Measurements from ENCODE around the gene TSPAN6. TPM values are rescaled to one million over a fixed set of nuclear protein-coding genes. Genes with fewer than 3 reads are reported as not detected.

TSPAN6 gene
- total RNA-seq, 1 donor from 2014 or later = 25.7 TPM

DNA sequence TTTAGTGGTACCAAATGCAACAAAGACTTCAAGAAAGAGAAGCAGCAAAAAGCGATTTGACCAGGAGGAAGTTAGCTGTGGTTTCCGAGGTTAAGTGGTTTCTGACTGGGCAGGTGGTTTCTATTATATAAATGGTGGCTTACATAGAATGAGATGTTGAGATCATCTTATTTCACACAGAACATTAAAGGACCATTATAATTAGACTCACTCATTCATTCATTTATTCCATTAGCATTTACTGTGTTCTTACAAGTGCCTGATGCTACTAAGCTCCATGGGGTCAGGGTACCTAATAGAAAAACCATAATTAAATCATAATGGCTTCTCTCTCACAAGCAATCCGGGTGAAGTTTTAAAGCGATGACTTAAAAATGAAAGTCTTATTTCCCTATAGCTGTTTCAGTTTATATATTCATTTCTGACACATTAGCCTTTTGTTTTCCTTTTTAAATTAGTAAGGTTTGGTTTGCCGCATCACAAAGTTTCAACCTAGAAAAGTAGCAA is 10.6 kb downstream of the TSPAN6 start:
- H3K27me3 Mint-ChIP-seq (ENCODE audit: unreplicated experiment) = no peaks in the 10 kb centered on the region
- H3K4me1 Mint-ChIP-seq (ENCODE audit: low read depth, unreplicated experiment) = peaks cover 5% of the 10 kb centered on the region
- H3K4me3 Mint-ChIP-seq (ENCODE audit: unreplicated experiment) = no peak overlapping the region
- H3K27ac Mint-ChIP-seq (ENCODE audit: unreplicated experiment) = no peak overlapping the region
- H3K9me3 Mint-ChIP-seq (ENCODE audit: unreplicated experiment) = no peaks in the 10 kb centered on the region
- no peak for DNase-seq
- H3K36me3 Mint-ChIP-seq (ENCODE audit: unreplicated experiment) = no peaks in the 10 kb centered on the region
- no peak for TF ChIP-seq CTCF (IDR thresholded peaks at IDR 0.05; ENCODE audit: partially characterized antibody, unreplicated experiment)

GRCh38 chrX:100623001-100623400 is 13.6 kb downstream of the TSPAN6 start:
- H3K4me1 Mint-ChIP-seq (ENCODE audit: low read depth, unreplicated experiment) = no peaks in the 10 kb centered on the region
- H3K27ac Mint-ChIP-seq (ENCODE audit: unreplicated experiment) = no peak overlapping the region
- H3K4me3 Mint-ChIP-seq (ENCODE audit: unreplicated experiment) = no peak overlapping the region
- TF ChIP-seq CTCF (IDR thresholded peaks at IDR 0.05; ENCODE audit: partially characterized antibody, unreplicated experiment) = no peak
- peak; percentile 13 for DNase-seq
- no peaks in the 10 kb centered on the region for H3K36me3 Mint-ChIP-seq (ENCODE audit: unreplicated experiment)
- no peaks in the 10 kb centered on the region for H3K27me3 Mint-ChIP-seq (ENCODE audit: unreplicated experiment)
- no peaks in the 10 kb centered on the region for H3K9me3 Mint-ChIP-seq (ENCODE audit: unreplicated experiment)

GRCh38 chrX:100615005-100615404 is 21.6 kb downstream of the TSPAN6 start:
- no peak overlapping the region for H3K4me3 Mint-ChIP-seq (ENCODE audit: unreplicated experiment)
- H3K9me3 Mint-ChIP-seq (ENCODE audit: unreplicated experiment) = no peaks in the 10 kb centered on the region
- no peaks in the 10 kb centered on the region for H3K36me3 Mint-ChIP-seq (ENCODE audit: unreplicated experiment)
- H3K27ac Mint-ChIP-seq (ENCODE audit: unreplicated experiment) = no peak overlapping the region
- no peak for DNase-seq
- TF ChIP-seq CTCF (IDR thresholded peaks at IDR 0.05; ENCODE audit: partially characterized antibody, unreplicated experiment) = peak; percentile 41
- no peaks in the 10 kb centered on the region for H3K27me3 Mint-ChIP-seq (ENCODE audit: unreplicated experiment)
- no peaks in the 10 kb centered on the region for H3K4me1 Mint-ChIP-seq (ENCODE audit: low read depth, unreplicated experiment)

DNA sequence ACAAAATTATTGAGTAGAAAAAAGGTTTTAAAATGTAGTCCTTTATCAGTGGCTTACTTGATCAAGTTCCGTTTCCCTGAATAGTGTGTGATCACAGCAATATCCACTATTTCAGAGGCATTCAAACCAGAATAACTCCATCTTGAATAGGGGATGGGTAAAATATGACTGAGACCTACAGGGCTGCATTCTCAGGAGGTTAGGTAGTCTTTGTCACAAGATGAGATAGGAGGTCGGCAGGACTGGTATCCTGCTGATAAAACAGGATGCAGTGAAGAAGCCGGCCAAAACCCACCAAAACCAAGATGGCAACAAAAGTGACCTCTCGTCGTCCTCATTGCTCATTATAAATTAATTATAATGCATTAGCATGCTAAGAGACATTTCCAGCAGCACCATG is 24.7 kb downstream of the TSPAN6 start:
- no peaks in the 10 kb centered on the region for H3K9me3 Mint-ChIP-seq (ENCODE audit: unreplicated experiment)

GRCh38 chrX:100609591-100609990 is 27.0 kb downstream of the TSPAN6 start:
- Mint-ChIP-seq H3K9me3 (ENCODE audit: unreplicated experiment) (peaks cover 1% of the 10 kb centered on the region), H3K27ac (ENCODE audit: unreplicated experiment) (no peak overlapping the region), H3K4me1 (ENCODE audit: low read depth, unreplicated experiment) (no peaks in the 10 kb centered on the region), H3K27me3 (ENCODE audit: unreplicated experiment) (no peaks in the 10 kb centered on the region), H3K4me3 (ENCODE audit: unreplicated experiment) (no peak overlapping the region), H3K36me3 (ENCODE audit: unreplicated experiment) (no peaks in the 10 kb centered on the region)
- DNase-seq = no peak
- no peak for TF ChIP-seq CTCF (IDR thresholded peaks at IDR 0.05; ENCODE audit: partially characterized antibody, unreplicated experiment)

More for the DNA sequence above, 24.7 kb downstream of the TSPAN6 start:
- no peak for TF ChIP-seq CTCF (IDR thresholded peaks at IDR 0.05; ENCODE audit: partially characterized antibody, unreplicated experiment)
- Mint-ChIP-seq H3K27me3 (ENCODE audit: unreplicated experiment) (no peaks in the 10 kb centered on the region), H3K36me3 (ENCODE audit: unreplicated experiment) (no peaks in the 10 kb centered on the region), H3K27ac (ENCODE audit: unreplicated experiment) (no peak overlapping the region), H3K4me1 (ENCODE audit: low read depth, unreplicated experiment) (no peaks in the 10 kb centered on the region), H3K4me3 (ENCODE audit: unreplicated experiment) (no peak overlapping the region)
- no peak for DNase-seq
